D721Med (cell line): ENCODE data around the gene SLC29A3.

Experiments
- DNase-seq: peaks from one replicate; pipeline ENCODE4 v3.0.0; 2011; ENCODE audit warnings: low spot score; ENCODE audit not compliant: insufficient read length
- FAIRE-seq: peaks from 2 replicates; lab custom pipeline; 2011; peaks lifted over from hg19 to GRCh38; lab: Jason Lieb, UNC
- CTCF ChIP-seq: IDR thresholded peaks from 2 replicates; pipeline ENCODE4 v1.5.1; 2012; ENCODE audit warnings: mild to moderate bottlenecking, control low read depth; ENCODE audit not compliant: insufficient read depth; ENCODE audit errors: missing control alignments

The SLC29A3 gene

GRCh38 chr10:71402005-71402404, 82.9 kb downstream of the SLC29A3 start:
- FAIRE-seq (no peak), DNase-seq (no peak)
- TF ChIP-seq CTCF: no peak

- no peak for TF ChIP-seq CTCF
- FAIRE-seq: no peak
- DNase-seq: no peak
Observed at GRCh38 chr10:71404503-71405295, 85.6 kb downstream of the SLC29A3 start.

GRCh38 chr10:71406878-71407277, 87.8 kb downstream of the SLC29A3 start:
- FAIRE-seq: no peak
- no peak for DNase-seq
- TF ChIP-seq CTCF: no peak

GRCh38 chr10:71408436-71409225, 89.6 kb downstream of the SLC29A3 start:
- TF ChIP-seq CTCF: no peak
- DNase-seq: no peak
- no peak for FAIRE-seq

GRCh38 chr10:71409516-71410104, 90.6 kb downstream of the SLC29A3 start:
- no peak for TF ChIP-seq CTCF
- FAIRE-seq (no peak), DNase-seq (no peak)
